Stimulated activated memory B cell treated with anti-CD40 and anti-IgM and Interleukin-4, amounts not matched to agents 10 μg/mL and 1 μg/mL and 100 μg/mL, for 72 hours (primary cell): ENCODE measurements around the gene KDM2B.
"Not testable (repeated sequence)": the region's sequence is repeated elsewhere in the genome, so short reads cannot be mapped to it uniquely, and the experiment has no call there.

Source experiments
- ATAC-seq: fragments of 150-1000 bp; cut with Tn5 transposase; 2 replicates; pipeline ENCODE4 v1.10.0; 2021
- H3K27ac Mint-ChIP-seq: one replicate; pipeline ENCODE4 v1.8.0; 2022; ENCODE audit warnings: mild to moderate bottlenecking, mixed read lengths
- H3K27me3 Mint-ChIP-seq: one replicate; pipeline ENCODE4 v1.8.0; 2022; ENCODE audit warnings: mixed read lengths
- H3K36me3 Mint-ChIP-seq: one replicate; pipeline ENCODE4 v1.8.0; 2022; ENCODE audit warnings: mixed read lengths
- H3K4me1 Mint-ChIP-seq: one replicate; pipeline ENCODE4 v1.8.0; 2022; ENCODE audit warnings: mixed read lengths
- H3K4me3 Mint-ChIP-seq: one replicate; pipeline ENCODE4 v1.8.0; 2022; ENCODE audit warnings: mild to moderate bottlenecking, moderate library complexity, mixed read lengths
- H3K9me3 Mint-ChIP-seq: one replicate; pipeline ENCODE4 v1.8.0; 2022; ENCODE audit warnings: mixed read lengths

The KDM2B gene

DNA sequence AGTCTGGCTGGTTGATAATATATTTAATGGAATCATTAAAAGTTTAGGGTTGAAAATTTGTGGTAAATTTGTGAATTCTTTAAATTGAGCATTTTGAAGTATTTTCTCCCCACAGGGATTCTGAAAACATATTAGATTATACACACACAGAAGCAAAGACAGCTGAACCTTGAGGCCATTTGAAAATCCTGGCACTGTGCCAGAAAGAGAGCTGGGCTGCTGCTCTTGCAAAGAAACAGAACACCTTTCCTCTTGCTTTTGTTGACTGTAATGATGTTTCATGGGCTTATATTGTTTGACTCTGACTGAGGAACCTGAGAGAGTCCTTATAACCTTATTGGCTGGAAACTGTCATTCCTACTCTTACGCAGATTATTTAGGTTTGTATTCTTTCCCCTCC is 176.1 kb downstream of the KDM2B start:
- H3K9me3 Mint-ChIP-seq, result no peaks in the 10 kb centered on the region
- H3K36me3 Mint-ChIP-seq, result peaks cover 22% of the 10 kb centered on the region
- H3K4me3 Mint-ChIP-seq, result no peak overlapping the region
- peaks cover 48% of the 10 kb centered on the region for H3K4me1 Mint-ChIP-seq
- ATAC-seq, result no peak
- no peak overlapping the region for H3K27ac Mint-ChIP-seq
- no peaks in the 10 kb centered on the region for H3K27me3 Mint-ChIP-seq

DNA sequence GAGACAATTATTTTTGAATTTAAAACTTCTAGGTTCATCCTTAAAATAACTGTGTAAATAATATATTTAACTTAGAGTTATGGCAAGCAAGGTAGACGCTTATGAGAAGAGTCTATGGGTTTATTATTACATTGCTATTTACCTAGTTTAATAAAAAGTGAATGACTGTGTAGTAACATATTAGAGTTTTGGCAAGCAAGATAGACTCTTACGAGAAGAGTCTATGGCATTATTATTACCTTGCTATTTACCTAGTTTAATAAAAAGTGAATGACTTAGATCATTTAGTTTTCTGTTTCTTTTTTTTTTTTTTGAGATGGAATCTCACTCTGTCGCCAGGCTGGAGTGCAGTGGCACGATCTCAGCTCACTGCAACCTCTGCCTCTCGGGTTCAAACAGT is 177.1 kb downstream of the KDM2B start:
- no peaks in the 10 kb centered on the region for H3K27me3 Mint-ChIP-seq
- ATAC-seq, result no peak
- H3K9me3 Mint-ChIP-seq, result no peaks in the 10 kb centered on the region
- H3K36me3 Mint-ChIP-seq, result peaks cover 20% of the 10 kb centered on the region
- H3K4me3 Mint-ChIP-seq, result no peak overlapping the region
- peaks cover 49% of the 10 kb centered on the region for H3K4me1 Mint-ChIP-seq
- no peak overlapping the region for H3K27ac Mint-ChIP-seq

DNA sequence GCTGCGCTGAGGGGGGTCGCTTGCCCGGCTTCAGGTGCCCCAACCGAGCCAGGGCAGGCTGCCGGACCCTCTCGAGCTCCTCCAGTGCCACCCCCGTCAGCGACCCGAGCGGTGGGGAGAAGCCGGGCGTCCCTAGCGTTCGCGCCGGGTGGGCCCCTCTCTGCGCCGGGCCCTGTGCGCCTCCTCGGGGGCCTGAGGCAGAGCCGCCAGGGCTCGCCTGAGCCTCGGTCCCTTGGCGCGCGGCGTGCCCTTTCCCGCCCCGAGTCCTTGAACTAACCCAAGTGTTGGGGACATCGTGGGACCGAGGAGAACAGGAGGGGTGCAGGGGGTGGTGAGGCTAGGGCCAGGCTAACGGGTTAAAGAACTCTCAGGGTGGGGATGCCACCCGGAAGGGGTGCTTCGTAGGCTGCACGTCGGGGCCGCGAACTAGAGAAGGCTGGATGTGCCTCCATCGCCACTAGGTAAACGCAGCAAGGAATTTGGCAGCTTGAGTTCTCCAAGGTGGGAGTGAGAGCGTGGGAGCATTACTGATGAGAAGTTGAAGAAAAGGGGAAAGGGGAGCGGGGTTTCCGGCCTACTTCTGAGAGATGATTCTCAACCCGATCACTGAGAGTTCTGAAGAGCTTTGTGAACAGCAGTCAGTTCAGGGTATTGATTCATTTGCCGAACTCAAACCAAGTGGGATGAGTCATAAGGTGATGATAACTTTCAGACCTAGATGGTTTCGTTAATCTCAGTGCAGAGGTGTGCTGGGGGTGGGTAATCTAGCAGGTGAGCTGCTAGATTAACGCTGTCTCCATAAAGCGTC is 180.3 kb downstream of the KDM2B start:
- peaks cover 36% of the 10 kb centered on the region for H3K4me1 Mint-ChIP-seq
- H3K4me3 Mint-ChIP-seq, result peak overlapping the region; percentile 87
- no peaks in the 10 kb centered on the region for H3K9me3 Mint-ChIP-seq
- H3K27ac Mint-ChIP-seq, result peak overlapping the region; percentile 88
- peak; percentile 67 for ATAC-seq
- H3K36me3 Mint-ChIP-seq, result no peaks in the 10 kb centered on the region
- no peaks in the 10 kb centered on the region for H3K27me3 Mint-ChIP-seq

DNA sequence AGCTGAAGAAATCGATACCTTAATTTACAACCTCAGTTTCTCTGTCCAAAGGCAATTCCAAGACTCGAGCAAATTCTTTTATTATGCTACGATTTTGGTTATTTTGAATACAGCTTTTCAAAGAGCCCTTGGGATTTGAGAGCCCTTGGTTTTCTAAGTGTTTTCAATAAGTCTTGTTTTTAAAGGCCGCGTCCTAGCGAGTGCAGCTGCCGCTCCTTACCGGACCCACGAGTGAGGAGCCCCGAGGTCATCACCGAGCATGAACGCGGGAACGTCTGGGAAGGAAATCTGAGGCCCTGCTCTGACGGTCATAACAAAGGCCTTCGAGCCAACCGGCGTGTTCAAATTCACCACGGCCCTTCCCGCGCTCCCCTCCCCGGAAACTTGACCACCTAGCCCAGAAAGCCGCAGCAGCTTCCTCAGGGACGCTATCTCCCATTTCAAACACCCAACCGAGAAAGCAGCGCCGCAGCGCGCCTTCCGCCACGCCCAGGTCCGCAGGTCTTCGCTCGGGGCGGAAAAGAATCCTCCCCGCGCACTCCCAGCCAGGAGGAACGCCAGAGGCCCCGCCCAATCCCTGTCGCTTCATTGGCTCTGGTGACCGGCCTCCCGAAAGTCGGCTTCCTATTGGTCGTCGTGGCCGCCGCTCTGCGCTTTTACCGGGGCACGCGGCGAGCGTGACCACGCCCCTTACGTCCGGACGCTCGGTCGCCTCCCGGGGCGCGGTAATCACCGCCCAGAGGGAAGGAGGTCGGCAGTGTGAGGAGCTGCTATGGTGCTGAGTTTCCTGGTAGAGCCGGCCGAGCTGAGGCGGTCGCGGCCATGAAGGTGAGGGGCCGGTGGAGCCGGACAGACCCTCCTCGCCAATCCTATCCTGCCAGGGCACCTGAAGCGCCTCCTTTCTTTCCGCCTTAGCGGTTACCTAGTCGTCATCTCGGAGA is 181.2 kb downstream of the KDM2B start, which contains the start of gene RNF34:
TSS of gene RNF34 (plus strand) at position 728 of the 941 bp plus-strand sequence. CDS start at position 823, 95 bp downstream.
- Mint-ChIP-seq H3K9me3 (no peaks in the 10 kb centered on the region), H3K27ac (peak within 1 kb of the TSS; percentile 88), H3K27me3 (no peaks in the 10 kb centered on the region), H3K36me3 (no peaks in the 10 kb centered on the region), H3K4me1 (peaks cover 32% of the 10 kb centered on the region), H3K4me3 (peak within 1 kb of the TSS; percentile 87)
- peak; percentile 98 for ATAC-seq

DNA sequence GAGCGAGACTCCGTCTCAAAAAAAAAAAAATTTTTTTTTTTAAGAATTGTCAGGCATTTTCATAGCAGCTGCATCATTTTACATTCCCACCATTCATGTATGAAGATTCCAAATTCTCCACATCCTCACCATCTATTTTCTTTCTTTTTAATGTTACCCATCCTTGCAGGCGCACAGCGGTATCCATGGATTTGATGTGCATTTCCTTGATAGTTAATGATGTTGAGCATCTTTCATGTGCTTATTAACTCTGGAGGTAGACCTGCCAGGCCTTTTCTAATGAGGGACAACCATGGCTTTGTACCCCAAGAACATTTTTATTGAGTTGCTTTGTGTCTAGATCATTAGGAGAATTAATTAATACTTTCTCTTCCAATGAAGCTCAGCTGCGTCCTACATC is 182.5 kb downstream of the KDM2B start:
- ATAC-seq, result no peak

DNA sequence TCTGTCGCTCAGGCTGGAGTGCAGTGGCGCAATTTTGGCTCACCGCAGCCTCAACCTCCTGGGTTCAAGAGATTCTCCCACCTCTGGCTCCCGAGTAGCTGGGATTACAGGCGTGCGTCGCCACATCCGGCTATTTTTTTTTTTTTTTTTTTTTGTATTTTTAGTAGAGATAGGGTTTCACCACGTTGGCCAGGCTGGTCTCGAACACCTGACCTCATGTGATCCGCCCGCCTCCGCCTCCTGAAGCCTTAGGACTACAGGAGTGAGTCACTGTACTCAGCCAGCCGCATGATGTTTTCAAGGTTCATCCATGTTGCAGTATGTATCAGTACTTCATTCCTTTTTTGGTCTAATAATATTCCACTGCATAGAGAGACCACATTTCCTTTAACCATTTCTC is 183.3 kb downstream of the KDM2B start:
- peaks cover 20% of the 10 kb centered on the region for H3K4me1 Mint-ChIP-seq
- no peaks in the 10 kb centered on the region for H3K36me3 Mint-ChIP-seq
- no peak overlapping the region for H3K27ac Mint-ChIP-seq
- H3K27me3 Mint-ChIP-seq, result no peaks in the 10 kb centered on the region
- no peaks in the 10 kb centered on the region for H3K9me3 Mint-ChIP-seq
- no peak overlapping the region for H3K4me3 Mint-ChIP-seq
- no peak for ATAC-seq

More for the DNA sequence above, 182.5 kb downstream of the KDM2B start:
- no peaks in the 10 kb centered on the region for H3K9me3 Mint-ChIP-seq
- H3K4me1 Mint-ChIP-seq, result peaks cover 25% of the 10 kb centered on the region
- H3K4me3 Mint-ChIP-seq, result peak overlapping the region; percentile 87
- H3K36me3 Mint-ChIP-seq, result no peaks in the 10 kb centered on the region
- H3K27ac Mint-ChIP-seq, result no peak overlapping the region
- H3K27me3 Mint-ChIP-seq, result no peaks in the 10 kb centered on the region

DNA sequence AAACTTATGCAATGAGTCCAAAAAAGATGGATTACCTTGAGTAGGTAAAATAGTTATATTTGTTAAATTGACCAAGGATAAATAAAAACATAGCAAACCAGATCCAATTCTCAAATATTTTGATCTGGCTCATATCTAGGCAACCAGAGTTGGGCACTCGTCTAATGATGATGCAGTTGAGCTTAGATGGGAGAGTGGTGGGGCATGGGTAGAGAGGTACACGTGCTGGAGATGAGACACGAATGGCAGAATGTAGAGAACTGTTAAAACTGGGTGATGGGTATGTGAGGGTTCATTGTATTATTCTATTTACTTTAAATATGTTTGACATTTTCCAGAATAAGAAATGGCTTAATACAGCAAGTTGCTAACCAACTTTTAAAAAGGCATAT is 188.5 kb downstream of the KDM2B start:
- no peaks in the 10 kb centered on the region for H3K9me3 Mint-ChIP-seq
- ATAC-seq, result no peak
- peak overlapping the region; percentile 69 for H3K27ac Mint-ChIP-seq
- H3K36me3 Mint-ChIP-seq, result no peaks in the 10 kb centered on the region
- no peak overlapping the region for H3K4me3 Mint-ChIP-seq
- no peaks in the 10 kb centered on the region for H3K27me3 Mint-ChIP-seq
- H3K4me1 Mint-ChIP-seq, result peaks cover 10% of the 10 kb centered on the region

DNA sequence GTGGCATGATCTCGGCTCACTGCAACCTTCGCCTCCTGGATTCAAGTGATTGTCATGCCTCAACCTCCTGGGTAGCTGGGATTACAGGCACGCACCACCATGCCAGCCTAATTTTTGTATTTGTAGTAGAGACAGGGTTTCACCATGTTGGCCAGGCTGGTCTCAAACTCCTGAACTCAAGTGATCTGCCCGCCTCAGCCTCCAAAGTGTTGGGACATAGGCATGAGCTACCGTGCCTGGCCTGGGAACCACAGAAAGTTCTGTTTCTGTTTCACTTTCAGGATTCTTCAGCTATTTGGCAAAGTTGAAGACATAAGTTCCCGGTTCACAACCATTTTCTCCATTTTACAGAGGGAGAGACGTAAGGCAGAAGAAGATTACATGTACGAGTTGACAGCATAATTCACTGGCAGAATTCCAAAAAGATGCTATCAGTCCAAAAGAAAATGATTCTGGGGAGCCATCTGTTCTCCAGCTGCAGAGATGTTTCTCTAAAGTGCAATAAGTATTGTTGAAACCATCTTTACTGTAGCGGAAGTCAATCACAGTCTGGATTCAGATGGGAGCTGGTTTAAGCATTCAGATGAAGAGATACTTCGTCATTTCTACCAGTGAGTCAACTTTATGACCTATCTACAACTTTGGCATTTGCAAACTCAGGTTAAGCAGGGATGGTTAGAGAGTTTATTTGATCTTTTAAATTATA is 189.1 kb downstream of the KDM2B start:
- Mint-ChIP-seq H3K27me3 (no peaks in the 10 kb centered on the region), H3K4me1 (peaks cover 10% of the 10 kb centered on the region), H3K36me3 (no peaks in the 10 kb centered on the region), H3K27ac (peak overlapping the region; percentile 69), H3K4me3 (peak overlapping the region; percentile 38), H3K9me3 (no peaks in the 10 kb centered on the region)
- ATAC-seq, result peak; percentile 64

DNA sequence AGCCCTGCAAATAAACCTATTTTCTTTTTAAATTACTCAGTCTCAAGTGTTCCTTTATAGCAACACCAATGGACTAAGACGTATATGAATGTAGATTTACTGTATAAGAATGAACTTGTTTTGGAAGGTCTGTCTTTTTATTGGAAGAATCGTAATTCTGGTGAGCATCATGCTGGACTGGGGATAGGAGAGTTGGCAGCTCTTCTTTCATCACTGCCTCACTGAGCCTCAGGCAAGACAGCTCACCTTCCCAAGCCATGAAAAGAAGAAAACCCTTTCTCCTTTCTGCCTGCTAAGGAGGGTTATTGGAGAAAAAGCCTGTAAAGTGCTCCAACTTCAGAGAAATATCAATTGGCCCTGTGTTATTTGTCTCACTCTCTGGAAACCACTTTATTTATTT is 190.0 kb downstream of the KDM2B start:
- Mint-ChIP-seq H3K9me3 (no peaks in the 10 kb centered on the region), H3K4me3 (no peak overlapping the region), H3K4me1 (peaks cover 10% of the 10 kb centered on the region), H3K27me3 (no peaks in the 10 kb centered on the region), H3K36me3 (no peaks in the 10 kb centered on the region), H3K27ac (no peak overlapping the region)
- no peak for ATAC-seq

DNA sequence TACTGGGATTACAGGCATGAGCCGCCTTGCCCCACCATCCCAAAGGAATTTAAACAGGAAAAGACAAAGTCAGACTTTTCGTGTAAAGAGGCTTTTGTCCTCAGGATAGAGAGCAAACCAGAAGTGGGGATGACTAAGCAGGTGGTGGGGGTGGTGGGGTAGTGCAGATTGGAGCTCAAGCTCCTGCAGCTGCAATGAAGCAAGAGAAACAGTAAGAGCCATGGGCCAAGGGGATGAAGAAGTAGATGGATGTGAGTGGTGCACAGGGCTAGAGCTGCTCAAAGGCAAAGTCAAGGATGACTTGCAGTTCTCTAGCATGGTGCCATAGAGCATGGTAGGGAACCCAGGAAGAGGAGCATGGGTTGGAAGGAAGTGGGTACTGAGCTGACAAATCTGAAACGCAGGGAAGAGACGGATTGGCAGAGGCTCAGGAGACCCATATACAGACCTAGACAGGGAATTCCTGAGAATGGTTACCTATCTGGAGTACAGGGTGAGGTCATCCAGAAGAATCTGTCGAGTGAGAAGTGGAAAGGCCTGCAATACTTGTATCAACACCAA is 192.3 kb downstream of the KDM2B start:
- Mint-ChIP-seq H3K36me3 (no peaks in the 10 kb centered on the region), H3K4me1 (peaks cover 10% of the 10 kb centered on the region), H3K4me3 (no peak overlapping the region), H3K9me3 (no peaks in the 10 kb centered on the region), H3K27ac (no peak overlapping the region), H3K27me3 (no peaks in the 10 kb centered on the region)
- ATAC-seq, result peak; percentile 24

DNA sequence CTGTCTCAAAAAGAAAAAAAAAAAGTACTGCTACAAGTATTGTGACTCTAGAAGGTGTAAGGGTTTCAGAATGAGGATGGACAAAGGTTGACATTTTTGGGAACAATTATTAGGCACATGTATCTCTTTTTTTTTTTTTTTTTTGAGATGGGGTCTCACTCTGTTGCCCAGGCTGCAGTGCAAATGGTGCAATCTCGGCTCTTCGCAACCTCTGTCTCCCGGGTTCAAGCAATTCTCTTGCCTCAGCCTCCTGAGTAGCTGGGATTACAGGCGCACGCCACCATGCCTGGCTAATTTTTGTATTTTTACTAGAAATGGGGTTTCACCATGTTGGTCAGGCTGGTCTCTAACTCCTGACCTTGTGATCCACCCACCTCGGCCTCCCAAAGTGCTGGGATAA is 195.9 kb downstream of the KDM2B start:
- H3K4me1 Mint-ChIP-seq, ATAC-seq, H3K36me3 Mint-ChIP-seq, H3K9me3 Mint-ChIP-seq, H3K27ac Mint-ChIP-seq, H3K27me3 Mint-ChIP-seq, H3K4me3 Mint-ChIP-seq: not testable (repeated sequence)

DNA sequence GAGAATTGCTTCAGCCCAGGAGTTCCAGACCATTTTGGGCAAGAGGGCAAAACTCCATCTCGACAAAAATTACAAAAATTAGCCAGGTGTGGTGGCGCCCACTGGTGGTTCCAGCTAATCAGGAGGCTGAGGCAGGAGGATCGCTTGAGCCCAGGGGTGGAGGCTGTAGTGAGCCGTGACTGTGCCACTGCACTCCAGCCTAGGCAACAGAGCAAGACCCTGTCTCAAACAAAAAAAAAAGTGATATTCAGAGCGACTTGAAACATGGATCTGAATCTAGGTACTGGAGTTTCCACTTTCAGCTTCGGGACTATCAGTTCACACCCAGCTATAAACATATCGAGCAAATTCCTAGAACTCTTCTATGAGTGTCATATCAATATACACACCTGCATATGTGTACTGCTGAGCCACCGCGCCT is 197.2 kb downstream of the KDM2B start:
- Mint-ChIP-seq H3K4me1 (no peaks in the 10 kb centered on the region), H3K9me3 (no peaks in the 10 kb centered on the region), H3K27ac (no peak overlapping the region), H3K4me3 (no peak overlapping the region), H3K27me3 (no peaks in the 10 kb centered on the region), H3K36me3 (no peaks in the 10 kb centered on the region)
- no peak for ATAC-seq

DNA sequence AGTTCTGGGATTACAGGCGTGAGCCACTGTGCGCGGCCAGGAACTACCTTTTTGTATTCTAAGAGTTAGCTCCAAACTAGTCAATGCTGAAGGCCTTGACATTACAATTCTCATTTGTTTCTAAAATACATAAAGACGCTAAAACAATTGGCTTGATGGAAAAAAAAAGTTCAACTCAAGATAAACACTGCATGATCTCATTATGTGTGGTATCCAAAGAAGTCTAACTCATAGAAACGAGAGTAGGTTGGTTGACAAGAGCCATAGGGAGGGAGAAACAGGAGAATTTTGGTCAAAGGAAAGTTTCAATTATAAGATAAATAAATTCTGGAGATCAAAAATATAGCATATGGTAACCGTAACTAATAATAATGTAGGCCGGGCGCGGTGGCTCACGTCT is 200.9 kb downstream of the KDM2B start:
- Mint-ChIP-seq H3K4me1 (no peaks in the 10 kb centered on the region), H3K4me3 (no peak overlapping the region), H3K27ac (no peak overlapping the region), H3K27me3 (no peaks in the 10 kb centered on the region), H3K36me3 (no peaks in the 10 kb centered on the region), H3K9me3 (peaks cover 3% of the 10 kb centered on the region)
- ATAC-seq, result no peak
